DMS53 treated with DMSO at 0.1 percent for 48 hours (cell line): Measurements from ENCODE around the gene BMP6.

Source experiments
- DNase-seq: peaks from one replicate; lab custom pipeline; 2025; ENCODE audit not compliant: unreplicated experiment; lab: John Stamatoyannopoulos, UW

Gene BMP6

DNA sequence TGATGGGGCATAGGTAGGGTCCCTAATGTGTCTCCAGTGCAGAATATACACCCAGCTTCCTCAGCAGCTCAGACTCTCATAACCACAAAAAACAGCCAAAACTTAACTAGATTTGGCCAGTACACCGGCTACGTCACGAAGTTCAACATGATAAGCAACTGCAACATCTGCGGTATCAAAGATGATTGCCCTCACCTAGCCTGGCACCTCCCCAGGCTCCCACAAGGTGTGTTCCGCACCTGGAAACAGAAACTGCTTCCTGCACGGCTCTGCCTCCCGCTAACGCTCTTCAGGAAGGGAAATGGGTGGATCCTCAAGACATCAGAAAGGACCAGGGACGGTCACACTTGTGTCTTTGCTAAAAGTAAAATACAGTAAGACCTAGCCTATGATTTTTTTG is 175.2 kb downstream of the BMP6 start:
- no peak for DNase-seq

DNA sequence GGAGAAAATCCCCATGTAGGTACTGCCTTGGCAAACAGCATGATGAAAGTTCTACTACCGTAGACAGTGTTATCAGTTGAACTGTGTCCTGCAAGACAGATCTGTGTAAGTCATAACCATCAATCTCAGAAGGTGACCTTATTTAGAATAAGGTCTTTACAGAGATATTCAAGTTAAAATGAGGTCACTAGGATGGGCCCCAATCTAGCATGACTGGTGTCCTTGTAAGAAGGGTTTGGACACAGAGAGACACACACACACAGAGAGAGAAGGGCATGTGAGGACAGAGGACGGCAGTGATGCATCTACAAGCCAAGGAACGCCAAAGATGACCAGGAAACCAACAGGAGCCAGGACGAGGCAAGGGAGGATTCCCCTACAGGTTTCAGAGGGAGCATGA is 175.9 kb downstream of the BMP6 start:
- DNase-seq = no peak

DNA sequence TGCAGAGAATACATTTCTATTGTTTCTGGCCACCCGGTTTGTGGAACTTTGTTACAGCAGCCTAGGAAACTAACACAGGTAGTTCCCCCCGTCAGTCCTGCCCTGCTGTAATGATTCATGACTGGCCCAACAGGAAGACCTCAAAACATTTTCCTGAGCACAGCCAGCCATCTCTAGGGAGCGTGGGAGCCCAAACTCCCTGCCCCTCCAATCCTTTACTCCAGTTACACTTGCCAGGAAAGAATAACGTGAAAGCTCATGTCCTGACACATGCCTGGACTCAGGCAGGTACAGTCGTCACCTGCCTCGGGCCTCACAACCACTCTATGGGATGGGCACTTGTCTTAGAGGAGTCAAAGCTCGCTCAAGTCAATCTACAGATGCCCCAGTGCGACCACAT is 176.3 kb downstream of the BMP6 start:
- no peak for DNase-seq

DNA sequence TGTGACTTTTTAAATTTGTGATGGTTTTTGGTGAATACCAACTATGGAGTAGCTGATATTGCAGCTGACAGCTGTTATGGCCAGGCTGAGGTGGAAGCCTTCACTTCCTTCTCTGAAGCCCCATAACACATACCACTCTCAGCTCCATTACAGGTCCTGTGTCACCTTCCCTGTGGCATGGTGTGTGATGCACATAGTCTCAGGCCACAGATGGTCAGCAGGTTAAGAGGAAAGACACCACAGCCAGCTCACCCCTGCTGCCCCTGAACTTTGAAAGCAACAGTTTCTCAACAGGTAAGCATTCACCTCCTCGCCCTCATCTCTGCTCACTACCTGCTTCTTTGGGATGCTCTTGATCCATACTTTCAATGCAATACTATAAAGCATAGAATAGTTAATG is 177.0 kb downstream of the BMP6 start:
- no peak for DNase-seq

DNA sequence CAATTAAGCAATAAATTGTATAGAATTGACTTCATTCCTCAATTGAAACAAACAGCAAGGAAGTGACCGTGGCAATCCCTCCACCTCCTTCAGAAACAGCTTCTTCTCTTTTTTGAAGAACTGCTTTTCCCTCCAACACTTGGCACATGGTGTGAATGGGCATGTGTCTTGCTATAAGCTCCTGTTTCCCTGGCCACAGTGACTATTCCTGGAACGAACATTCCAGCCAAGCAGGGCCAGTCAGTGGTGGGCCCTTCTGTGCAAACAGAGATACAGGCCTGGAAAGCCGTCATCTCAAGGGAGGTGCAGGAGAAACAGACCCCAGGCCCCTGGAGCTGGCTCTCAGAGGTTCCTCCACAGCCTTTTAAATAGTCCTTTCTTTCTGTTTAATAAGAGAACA is 177.8 kb downstream of the BMP6 start:
- no peak for DNase-seq

- no peak for DNase-seq
These were observed 178.9 kb downstream of the BMP6 start for GRCh38 chr6:7904654-7905319.

DNA sequence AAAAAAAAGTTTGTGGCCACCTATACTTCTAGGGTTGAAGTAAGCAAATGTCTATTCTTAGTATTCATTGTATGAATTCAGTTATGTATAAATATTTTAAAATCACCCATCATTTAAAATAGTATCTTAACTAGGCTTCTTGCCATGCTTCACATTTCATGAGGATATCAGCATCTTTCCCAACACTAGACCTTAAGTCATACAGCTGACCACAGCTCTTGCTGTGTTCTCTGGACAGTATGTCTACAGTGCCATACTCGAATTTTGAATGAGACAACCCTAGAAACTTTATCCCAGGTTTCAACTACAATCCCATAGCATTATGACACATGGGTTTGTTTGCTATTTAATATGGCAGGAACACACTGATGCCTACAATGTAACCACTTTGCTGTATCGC is 179.5 kb downstream of the BMP6 start:
- DNase-seq = no peak

GRCh38 chr6:7906741-7907140 is 180.8 kb downstream of the BMP6 start:
- DNase-seq = no peak

GRCh38 chr6:7907159-7907558 is 181.3 kb downstream of the BMP6 start:
- DNase-seq = no peak

DNA sequence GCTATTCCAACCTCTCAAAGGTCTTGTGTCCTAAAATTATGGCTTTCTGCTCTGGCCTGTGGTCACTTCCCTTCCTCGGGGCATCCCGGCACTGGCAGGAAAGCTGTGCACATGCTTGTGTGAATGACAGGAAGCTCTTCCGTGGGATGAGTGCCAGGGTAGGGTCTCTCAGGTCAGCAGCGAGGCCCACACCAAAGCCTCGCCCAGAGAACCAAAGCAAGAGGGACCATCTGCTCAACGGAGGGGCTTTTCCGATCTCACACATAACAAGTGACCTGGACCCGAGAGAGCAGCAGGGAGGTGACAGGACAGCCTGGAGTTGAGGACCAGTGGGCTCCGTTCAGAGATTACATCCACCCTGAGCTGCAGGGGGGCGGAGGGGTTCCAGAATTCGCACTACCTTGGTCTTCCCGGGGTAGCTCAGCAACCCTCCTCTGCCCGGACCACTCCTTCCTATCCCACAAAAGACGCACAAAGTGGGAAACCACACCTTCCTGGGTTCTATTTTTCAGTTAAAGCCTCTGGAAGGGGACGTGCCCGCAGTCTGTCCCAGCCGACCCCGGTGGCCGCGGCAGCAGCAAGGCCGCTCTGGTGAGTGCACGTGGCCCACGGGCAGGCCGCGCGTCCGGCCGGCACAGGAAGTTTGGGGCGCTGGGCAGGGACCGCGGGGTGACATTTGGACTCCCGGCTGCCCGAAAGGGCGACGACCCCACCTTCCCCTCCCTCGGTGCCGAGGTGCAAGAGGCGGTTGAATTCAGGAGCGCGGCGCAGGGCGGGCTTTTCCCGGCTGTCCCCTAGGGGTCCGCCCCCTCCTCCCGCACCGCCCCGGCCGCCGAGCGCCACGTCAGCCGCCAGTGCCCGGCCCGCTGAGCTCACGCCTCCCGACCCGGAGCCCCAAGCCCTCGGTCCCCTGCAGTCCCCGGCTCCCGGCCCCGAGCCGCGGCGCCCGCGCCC is 183.7 kb downstream of the BMP6 start:
- DNase-seq = peak; percentile 19

DNA sequence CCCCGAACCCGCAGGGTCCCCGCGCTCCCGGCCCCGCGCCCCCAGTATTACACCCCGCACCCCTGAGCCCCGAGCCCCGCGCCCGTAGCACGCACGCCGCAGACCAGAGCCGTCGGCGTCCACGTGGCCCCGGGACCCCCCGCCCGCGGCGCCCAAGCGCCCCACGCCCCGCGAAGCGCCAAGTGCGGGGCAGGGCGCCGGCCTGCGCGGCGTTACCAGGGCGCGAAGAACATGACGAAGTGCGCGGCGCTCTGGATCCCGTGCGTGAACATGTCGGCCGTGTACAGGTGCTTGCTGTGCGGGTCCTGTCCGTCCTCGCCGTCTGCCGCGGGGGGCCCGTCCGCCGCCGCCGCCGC is 184.4 kb downstream of the BMP6 start:
- DNase-seq = no peak

DNA sequence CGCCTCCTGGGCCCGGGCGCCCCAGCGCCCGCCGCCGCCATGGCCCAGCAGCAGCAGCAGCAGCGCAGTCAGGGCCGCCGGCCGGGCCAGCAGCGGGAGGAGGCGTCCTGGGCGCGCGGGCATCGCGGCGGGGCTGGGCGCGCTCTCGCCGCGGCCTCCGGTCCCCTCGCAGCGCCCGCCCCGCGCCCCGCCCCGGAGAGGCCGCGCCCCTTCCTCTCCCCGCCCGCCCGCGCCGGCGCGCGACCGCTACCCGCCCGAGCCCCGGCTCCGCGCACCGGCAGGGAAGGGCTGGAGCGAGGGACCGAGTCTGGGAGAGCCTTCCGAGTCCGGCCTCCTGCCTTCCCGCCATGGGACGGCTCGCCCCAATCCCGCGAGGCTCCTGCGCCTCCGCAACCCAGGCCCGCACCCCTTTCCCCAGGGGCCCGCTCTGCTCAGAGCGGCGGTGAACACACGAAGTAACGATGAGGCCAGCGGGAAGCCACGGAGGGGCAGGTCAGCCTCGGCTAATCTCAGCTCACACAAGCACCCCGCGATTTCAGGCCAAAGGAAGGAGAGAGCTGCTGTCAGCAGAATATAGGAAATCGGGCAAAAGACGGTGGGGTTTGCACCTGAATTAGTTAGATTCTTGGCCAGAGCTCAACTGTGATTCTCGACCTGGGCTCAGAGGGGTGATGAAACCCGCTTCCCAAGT is 184.9 kb downstream of the BMP6 start, which contains the start of gene TXNDC5:
TXNDC5 (minus strand) TSS at position 135 of the 691 bp plus-strand sequence; CDS start at position 123, 12 bp downstream.
- DNase-seq = peak; percentile 76

DNA sequence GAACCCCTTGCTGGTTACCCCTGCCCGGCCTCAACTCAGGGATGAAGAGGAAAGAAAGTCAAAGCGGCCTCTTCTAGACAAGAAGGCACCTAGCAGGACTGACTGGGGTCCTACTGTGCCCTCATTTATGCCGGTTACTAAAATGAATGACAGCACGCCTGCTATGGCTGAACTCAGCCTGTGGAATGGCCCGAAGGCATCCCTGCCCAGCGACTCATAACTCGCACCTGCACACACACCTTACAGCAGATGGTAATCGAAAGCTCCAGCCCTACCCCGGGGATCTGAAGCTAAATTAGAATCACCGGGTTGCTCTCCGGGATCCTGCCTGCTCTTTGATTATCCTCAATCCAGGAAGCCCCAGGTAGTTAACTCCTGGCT is 185.4 kb downstream of the BMP6 start:
- DNase-seq = no peak

DNA sequence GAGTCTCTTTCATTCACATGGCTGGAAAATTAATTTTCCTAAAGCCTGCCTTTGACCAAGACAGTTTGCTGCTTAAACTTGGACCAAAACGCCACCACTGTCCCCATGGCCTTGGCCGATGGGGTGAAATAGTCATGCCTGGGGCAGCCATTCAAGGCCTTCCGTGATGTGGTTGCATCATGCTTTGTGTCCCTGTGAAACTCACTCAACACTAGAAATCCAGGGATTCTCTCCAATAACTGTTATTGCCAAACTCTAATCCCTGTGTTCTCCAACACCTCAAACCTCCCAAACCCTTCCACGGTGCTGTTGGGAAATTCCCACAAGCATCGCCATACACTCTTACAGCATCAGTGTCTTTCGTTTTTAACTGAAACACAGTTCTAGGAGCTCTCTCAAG is 186.1 kb downstream of the BMP6 start:
- no peak for DNase-seq

- DNase-seq = no peak
These were observed 187.0 kb downstream of the BMP6 start for GRCh38 chr6:7912736-7913517.

DNA sequence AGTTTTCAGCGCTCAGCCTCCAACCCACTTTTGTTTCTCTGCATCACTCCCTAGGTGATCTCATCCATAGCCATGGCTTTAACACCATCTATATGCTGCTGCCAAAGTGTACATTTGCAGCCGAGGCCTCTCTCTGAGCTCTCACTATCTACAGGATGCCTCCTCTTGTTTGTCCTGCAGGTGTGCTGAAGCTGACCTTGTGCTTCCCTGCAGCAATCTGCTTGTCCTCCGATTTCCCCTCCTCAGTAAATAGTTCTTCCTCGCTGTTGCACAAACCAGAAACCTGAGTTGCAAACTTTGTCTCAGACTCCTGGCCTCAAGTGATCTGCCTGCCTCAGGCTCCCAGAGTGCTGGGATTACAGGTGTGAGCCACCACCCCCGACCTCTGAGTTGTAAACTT is 188.4 kb downstream of the BMP6 start:
- DNase-seq = no peak

- DNase-seq = no peak
These were observed 189.3 kb downstream of the BMP6 start for GRCh38 chr6:7914991-7915789.

- DNase-seq = no peak
These were observed 191.1 kb downstream of the BMP6 start for GRCh38 chr6:7916959-7917358.

- no peak for DNase-seq
These were observed 191.8 kb downstream of the BMP6 start for GRCh38 chr6:7917729-7918128.

DNA sequence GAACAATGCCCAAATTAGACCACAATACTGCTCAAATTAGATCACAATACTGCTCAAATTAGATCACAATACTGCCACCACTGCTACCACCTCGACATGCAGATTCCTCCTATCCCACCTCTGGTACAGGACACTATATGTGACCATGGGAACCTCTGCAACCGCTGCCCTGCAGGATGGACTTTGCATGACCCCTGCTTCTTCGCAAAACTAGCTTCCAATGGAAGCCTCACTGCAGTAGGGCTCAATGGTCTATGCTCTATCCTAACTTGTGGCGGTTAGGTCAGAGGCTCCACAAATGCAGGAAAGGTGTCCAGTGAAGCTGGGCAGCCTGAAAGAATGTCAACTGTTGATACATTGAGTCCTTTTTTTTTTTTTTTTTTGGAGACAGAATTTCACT is 192.5 kb downstream of the BMP6 start:
- no peak for DNase-seq
